ENCODE data around the gene SLC9A5.

DNA sequence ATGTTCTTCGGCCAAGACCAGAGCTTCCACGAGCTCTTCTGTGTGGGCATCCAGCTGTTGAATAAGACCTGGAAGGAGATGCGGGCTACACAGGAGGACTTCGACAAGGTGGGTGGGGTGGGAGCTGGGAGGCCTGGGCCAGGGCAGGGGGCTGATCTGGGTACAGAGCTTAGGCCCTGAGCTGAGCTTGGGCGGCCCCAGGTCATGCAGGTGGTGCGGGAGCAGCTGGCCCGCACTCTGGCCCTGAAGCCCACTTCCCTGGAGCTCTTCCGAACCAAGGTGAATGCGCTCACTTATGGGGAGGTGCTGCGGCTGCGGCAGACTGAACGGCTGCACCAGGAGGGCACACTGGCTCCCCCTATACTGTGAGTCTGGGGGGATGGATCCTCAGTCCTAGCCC lies 46.4 kb upstream of the SLC9A5 start:
- TF ChIP-seq, protein P1, sequence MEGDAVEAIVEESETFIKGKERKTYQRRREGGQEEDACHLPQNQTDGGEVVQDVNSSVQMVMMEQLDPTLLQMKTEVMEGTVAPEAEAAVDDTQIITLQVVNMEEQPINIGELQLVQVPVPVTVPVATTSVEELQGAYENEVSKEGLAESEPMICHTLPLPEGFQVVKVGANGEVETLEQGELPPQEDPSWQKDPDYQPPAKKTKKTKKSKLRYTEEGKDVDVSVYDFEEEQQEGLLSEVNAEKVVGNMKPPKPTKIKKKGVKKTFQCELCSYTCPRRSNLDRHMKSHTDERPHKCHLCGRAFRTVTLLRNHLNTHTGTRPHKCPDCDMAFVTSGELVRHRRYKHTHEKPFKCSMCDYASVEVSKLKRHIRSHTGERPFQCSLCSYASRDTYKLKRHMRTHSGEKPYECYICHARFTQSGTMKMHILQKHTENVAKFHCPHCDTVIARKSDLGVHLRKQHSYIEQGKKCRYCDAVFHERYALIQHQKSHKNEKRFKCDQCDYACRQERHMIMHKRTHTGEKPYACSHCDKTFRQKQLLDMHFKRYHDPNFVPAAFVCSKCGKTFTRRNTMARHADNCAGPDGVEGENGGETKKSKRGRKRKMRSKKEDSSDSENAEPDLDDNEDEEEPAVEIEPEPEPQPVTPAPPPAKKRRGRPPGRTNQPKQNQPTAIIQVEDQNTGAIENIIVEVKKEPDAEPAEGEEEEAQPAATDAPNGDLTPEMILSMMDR (IDR thresholded peaks at IDR 0.05; ENCODE audit: low read length) = no peak
- TF ChIP-seq EZH2 (IDR thresholded peaks at IDR 0.05; ENCODE audit: borderline replicate concordance, low read length) = no peak
